Fibroblast of the conjunctiva (primary cell): ENCODE results near the gene MEIS2.

Source experiments
- DNase-seq: peaks from one replicate; pipeline ENCODE4 v3.0.0-alpha.2; 2010; ENCODE audit warnings: low read depth

The MEIS2 gene

DNA sequence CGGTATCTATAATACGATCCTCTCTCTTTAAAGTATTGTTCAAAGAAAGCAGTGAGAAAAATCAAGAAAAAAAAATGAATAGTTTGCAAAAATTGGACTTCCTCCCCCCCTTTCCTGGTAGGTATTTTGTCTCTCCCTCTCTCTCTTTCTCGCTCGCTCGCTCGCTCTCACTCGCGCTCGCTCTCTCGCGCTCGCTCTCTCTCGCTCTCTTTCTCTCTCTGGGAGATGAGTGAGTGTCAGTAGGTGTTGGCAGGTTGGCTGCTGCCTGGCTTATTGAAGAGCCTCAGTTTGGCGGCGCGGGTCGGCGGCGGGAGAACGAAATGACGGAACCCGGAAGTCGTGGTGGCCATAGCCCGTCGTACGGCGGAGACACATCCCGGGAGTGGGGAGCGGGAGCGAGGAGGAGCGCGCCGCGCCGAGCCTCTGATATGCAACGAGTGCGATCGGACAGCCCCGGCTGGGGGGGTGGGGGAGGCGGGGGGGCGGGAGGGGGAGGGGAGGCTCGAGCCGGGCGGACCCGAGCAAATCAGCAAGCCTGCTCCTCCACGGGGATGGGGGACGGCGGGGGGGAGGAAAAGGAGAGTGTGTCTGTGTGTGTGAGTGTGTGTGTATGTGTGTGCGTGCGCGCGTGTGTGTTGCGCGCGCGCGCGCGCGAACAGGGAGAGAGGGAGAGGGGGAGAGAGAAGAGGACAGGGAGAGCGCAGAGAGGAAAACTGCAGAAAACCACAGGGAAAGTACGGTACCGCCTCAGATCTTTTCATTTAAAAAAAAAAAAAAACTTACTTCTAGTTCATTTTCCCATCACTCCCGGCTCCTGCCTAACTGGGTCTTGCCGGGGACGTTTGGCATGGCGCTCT is at the start of gene MEIS2:
TSS of gene MEIS2 (minus strand) at position 441 of the 857 bp plus-strand sequence. CDS start 1,083 bp downstream, outside the sequence.
- DNase-seq = peak; percentile 60

DNA sequence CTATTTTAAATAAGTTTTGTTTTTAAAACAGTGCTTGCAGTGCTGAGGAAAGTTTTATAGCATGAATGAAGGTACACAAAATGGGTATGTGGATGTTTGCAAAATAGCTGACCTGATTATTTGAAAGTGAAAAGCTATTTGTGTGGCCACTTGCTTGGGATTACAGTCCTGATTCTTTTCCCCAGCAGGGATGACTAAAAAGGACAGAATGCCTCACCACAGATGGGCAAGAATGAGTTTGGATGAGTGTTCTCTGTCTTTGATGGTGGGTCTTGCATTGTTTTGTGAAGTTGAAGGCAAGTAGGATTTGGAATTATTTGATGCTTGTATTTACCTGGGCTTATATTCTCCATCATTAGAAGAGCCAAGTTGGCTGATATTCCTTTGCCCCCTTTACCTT is 48.8 kb upstream of the MEIS2 start:
- no peak for DNase-seq

DNA sequence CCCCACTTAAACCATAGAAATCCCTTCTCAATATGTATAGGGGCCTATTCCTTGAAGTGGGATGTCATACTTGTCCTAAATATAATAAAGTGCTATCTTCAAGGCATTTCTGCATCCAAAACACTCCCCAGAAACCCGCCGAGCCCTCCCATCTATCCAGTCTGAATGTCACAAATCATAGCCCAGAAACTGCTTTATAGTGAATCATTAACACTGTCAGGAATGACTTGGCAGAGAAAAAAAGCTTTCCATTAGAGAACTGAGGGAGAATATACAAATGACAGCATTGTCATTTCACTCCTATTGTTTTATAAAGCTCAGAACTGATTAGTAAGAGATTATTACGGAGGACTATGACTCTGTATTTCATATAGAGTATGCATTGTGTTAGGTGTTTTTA is 48.4 kb upstream of the MEIS2 start:
- DNase-seq = no peak

DNA sequence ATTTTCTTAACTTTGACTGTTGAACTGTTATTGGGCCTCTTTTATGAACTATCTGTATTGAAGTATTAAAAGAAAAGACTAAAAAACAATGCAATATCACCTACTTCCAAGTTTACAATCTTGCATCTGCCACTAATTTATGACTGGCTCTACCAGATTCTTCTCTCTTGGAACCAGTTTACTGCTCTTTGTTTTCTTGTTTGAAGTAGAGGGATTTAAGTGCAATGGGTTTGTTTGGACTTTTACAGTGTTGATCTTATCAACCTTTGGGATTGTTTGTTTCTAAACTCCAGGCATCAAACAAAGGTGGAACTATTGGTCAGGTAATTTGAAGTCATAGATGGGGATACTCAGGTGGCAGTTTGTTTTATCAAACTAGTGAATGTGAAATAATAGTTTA is 43.0 kb upstream of the MEIS2 start:
- no peak for DNase-seq

DNA sequence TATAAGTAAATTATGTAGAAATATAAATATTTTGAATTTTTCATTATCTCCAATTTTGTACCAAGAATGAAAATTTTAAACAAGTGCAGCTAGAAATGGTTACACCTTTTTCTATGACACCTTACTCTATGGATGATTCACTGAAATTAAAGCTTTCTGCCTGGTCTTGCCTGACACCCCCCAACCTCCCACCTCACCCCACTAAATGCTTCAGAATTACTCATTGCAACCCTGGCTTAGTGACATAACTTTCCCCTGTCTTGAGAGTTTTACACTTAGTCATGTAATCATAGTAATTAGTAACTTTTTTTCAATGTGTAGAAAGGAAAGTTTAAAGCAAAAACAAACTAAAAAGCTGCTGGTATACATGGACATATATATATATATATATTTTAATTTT is 42.0 kb upstream of the MEIS2 start:
- no peak for DNase-seq

DNA sequence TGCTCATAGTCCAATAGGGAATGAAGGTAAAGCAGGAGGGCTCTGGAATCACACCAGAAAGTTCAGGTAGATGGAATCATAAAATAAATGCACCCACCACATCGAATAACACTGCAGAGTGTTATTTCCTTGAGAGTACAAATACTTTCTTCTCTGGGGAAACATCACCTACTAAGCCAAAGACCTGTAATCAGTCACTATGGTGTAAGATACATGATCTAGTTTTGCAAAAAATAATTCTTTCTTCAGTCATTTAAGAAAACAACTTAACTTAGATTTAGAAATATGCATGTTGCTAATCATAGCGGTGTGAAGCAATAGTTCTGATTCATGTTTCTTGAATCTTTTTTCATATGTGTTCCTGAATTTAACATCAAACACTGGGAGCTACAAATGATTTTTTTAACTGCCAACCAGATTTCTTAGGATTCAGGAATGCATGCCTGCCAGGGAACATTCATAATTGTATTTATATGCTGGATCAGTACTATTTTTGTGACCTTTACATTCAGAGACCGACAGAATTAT is 40.2 kb upstream of the MEIS2 start:
- no peak for DNase-seq

DNA sequence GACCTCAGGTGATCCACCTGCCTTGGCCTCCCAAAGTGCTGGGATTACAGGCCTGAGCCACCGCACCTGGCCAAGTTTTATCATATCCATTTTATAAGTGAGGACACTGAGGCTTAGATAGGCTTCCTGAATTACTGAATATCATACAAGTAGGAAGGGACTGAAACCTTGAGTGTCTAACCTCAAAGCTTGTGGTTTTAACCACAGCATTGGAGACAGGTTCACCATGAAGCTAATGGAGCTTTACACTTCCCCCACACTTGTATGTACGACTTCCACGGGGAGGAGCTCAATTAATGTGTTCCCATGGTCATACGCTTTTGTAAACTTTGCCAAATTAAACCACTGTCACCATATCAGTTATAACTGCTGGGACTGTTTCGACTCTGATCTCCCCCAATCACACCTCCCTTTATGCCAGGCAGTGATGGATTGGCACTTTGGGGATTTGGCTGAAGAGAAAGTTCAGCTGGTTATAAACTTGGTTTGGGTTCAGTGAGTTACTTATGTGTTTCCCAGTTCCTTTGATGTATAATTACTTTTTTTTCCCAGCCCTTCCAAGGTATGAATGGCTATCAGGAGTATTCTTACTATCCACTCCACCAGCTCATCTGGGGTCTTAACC is 38.4 kb upstream of the MEIS2 start:
- DNase-seq = no peak

DNA sequence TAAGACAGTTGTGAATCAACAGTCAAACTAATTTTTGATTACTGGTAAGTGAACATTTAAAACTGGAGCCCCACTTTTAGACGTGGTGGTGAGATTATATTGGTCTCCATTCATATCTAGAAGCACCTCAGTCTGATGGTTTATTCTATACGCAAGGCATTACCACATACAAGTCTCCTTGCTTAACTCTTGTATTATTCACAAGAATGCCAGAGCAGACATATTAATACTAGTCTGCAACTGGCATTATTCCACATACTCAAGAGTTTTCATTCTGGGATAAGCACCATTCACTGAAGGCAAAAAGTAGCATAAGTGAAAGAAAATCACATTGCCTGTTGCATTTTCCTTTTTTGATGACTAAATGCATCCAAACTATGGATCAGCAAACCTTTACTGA is 36.9 kb upstream of the MEIS2 start:
- no peak for DNase-seq

DNA sequence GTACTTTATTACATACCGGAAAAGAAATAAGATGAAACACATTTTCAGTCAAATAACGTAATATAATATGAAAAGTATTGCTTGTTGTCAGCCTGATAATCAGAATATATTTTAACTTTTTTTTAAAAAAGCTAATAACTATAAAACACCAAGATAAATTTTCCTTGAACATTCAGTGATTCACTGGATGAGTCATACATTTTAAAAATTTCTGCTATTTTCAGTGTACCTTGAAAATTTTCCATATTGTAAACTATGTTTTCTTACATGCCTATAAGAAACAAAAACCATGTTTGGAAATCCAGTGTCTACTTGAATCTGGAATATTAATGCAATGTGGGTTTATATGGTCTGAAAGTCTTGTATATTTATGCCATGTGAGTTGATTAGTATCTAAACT is 36.3 kb upstream of the MEIS2 start:
- DNase-seq = no peak

DNA sequence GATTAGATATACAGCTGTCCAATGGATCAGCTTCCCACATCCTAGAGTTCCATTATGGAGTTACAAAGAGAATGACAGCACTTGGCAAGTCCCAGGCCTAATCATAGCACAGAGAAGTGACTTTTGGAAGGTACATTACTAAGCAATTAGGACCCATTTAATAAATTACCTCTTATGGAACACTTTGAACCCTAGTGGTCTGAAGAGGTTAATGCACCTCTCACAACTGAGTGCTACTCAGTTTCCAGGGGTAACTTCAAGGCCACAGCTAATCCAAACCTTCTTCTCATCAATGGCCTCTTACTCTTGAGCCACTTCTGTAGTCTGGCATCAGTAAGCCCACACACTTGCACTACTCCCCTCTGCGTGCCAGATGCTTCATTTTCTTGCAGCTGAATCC is 34.9 kb upstream of the MEIS2 start:
- DNase-seq = no peak

DNA sequence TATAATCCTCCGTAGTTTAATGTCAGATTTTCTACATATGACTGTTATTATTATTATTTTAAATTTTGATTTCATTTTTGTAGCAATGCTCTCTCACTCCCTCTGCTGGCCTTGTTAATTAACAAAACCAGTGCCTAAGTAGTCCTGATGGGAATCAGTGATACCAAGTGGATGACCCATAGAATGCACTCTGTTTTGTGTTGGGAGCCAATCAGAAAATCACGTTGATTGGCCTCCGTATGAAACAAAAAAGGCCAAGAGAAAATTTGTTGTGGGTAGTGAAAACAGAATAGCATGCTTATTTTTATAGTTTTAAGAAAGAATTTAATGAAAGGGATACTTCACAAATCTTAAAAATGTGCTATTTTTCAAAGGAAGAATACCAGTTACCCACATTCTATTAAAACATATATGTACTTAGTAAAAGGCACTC is 34.4 kb upstream of the MEIS2 start:
- DNase-seq = peak; percentile 16

DNA sequence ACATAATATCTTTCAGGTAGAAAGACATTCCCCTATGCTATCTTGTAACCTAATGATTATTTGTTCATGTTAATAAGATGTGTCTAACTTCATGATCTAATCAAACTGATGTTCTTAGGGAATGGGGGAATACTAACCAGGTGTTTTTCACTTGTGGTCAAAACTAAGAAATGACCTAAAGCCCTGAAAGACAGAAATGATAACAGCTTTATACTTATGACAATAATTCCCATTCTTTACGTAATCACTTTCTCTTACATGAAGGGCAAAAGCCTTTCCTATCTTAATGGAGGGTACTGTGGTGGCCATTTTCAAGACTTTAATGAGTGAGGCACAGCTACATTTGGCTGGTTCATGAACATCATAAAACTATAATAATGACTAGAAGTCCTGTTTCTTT is 33.9 kb upstream of the MEIS2 start:
- DNase-seq = no peak

DNA sequence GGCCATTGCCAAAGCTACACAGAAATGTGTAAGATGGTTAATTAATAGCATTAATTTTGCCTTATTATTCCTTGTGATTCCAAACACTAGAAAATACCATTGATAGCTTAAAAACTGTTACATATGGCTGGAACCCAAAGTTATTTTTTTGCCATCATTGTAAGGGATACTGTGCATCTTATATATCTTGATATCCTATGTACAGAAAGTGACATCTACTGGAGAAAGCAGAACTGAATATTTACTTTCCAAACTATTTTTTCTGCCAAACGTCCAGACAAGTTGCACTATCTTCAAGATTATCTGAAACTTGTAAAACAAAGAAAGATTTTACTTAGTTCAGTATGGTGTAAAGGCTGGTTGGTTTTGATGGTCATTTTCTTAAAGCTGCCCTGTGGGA is 33.3 kb upstream of the MEIS2 start:
- DNase-seq = peak; percentile 9

DNA sequence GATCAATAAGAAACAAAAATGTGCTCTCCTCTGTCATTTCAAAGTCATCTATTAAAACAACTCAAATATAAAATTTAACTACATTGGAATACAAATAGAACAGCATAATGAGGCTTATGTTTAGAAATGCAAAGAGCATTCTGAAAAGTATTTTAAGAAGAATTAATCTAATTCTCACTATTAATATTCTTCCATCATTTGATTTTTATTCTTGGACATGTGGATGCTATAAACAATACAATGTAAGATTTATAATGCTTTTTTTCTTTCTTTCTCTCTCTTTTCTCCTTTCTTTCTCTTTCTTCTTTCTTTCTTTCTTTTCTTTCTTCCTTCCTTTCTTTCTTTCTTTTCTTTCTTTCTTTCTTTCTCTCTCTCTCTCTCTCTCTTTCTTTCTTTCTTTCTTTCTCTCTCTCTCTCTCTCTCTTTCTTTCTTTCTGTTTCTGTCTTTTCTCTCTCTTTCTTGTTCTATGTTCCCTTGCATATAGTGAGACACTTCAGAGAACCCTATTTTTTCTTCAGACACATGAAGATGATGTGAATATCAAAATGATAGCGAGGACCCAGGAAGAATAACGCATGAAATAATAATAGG is 32.6 kb upstream of the MEIS2 start:
- no peak for DNase-seq

DNA sequence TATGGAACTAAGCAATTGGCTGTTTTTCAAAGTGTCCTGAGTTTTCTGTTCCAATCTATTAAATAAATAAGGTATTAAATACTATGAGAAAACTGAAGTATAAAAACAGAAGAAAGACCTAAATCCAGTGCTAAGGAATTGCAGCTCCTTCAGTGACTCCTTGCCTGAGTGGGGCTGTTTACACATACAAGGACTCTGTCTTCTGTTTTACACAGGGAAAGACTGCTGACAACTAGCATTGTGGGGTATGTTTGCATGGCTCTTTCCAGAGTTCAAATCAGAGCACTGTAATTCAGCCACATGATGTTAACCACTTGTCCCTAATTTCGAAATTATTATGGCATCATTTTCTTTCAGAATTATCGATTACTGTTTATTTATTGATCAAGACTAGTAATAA is 31.3 kb upstream of the MEIS2 start:
- DNase-seq = no peak

DNA sequence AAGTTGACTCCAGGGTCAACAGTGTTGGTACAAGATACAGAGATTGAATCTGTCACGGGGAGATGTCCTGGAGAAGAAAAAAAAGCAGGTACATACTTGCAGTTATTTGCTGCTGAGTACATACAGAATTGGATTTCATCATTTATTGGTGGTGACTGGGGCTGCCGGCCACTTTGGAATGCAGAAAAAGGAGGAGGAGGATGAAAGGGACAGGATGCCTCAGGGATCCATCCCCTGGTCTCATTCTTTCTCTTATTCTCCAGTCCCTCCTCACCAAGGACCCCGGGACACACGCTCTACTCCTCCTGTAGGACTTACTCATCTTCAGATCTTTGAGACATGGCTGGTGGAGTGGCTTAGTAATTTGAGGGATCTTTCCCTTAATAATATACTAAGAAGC is 30.0 kb upstream of the MEIS2 start:
- no peak for DNase-seq

DNA sequence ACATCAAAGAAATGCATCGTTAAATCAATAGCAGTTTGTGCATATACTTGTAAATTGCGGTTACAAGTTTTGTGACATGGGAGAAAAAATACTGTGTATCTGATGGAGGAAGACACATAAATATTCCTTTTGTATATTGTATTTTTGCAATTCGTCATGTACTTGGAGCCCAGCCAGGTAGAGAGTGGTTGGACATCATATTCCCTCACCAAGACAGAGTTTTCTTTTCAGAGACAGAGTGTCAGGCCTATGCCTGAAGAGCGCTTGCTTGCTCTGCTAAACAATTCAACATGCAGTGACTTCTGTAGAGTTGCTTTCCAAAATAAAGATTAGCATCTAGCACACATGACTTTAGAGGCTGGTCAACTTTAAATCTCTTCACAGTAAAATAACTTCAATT is 24.8 kb upstream of the MEIS2 start:
- no peak for DNase-seq

DNA sequence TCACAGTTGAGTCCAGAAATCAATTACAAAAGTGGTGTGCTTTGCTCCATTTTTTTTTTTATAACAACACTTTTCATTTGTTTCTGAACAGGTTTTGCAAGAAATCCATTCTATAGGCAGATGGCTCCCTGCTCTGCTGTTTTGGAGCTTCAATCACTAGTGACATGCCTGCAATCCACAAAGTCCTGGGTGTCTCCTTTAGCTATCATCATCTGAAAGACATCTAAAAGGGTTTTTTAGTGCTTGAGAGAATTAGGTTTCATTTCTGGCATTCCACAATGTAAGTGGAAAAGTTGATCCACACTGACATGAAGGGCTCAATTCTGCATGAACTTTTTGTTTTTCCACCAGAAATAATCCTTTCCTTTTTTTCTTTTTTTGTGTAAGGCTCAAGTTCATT is 24.0 kb upstream of the MEIS2 start:
- no peak for DNase-seq

DNA sequence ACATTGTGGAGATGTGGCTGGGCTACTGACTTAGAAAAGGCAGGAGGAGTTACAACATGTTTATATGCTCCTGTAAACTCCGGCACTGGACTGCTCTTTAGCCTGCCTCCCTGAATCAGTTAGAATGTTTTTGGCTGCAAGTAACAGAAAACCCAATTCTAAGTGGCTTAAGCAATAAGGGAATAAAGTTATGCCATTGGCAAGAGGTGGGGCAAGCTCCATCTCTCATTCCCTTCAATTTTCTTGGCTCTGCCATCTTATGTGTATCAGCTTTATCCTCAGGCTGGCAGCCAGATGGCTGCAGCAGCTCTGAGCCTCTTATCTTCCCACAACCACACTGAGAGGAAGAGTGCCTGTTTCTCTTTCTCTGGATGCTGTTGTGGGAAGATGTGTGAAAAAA is 22.4 kb upstream of the MEIS2 start:
- no peak for DNase-seq

DNA sequence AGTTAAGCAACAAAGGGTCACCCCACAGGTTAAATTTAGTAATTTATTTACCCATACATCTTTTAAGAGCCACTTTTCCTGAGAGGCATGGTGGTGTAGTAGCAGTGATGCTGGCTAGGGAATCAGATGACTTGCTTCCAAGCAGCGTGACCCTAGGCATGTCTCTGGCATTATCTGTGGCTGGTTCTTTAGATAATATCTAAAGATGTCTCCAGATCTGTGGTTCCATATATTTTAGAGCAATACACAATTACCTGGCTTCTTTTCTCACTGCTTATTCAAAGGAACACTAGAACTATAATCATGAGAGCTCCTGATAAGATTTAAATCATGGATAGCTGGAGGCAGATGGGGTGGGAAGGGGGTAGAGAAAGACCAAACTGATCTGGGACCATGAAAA is 21.1 kb upstream of the MEIS2 start:
- DNase-seq = no peak

DNA sequence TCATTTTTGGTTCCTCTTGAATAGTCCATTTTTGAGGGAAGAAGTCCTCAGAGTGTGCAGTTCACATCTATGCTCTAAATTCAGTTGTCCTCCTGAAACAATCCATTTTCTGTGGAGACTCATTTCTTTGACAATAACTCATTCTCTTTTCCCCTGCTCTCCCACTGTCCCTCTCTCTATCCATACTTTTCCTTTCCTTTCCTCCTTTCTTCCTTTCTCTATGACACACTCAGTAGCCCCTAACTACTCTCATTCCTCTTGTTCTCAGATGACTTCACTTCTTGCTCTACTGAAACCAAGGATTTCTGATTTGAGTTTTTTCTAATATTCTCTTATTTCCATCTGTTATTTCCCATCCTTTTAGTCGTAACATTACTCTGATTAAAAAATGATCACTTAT is 16.7 kb upstream of the MEIS2 start:
- no peak for DNase-seq

DNA sequence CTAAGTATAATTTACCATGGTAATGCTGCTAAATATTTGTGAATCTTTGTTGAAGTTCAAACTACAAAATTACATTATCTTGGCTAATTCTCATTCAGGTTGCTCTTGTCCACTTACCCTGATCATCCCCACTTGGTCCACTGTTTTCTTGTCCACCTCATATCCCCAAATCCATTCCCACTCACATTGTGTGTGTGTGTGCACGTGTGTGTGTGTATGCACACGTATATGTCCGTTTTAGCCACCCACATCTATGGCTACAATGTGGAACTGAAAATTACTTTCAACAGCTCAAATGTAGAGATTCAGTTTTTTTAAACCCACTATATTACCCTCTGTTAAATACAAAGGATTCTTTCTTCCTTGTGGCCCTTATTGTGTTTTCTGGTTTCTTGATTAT is 15.2 kb upstream of the MEIS2 start:
- no peak for DNase-seq

DNA sequence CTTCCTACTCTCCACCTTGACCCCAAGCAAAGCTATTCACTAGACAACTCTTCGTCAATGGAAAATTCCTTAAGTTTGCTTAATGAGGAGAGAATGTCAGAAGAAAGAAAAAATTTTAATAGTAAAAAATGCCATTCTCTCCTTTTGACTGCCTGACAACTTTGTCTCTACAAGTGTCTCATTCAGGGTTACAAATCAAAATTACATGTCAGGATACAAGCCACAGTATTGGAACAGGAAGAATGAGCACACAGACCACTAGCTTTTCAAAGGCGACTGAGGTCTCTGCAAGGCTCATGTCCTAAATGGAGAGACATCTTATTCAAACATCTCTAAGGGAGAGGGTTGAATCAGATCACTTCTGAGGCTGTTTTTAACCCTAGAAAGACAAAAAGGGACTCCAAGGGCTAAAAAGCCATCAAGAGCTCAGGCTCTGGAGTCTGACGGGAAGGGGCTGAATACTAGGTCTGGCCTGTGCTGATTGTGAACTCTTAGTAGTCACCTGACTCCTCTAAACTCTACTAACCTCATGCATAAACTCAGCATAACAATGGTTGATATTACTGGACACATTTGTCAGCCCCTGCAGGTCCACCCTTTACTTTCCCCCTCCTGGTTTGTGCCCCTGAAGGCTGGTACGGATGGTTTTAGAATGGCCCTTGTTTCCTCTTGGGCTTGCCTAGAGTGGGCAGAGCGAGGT is 12.8 kb upstream of the MEIS2 start:
- DNase-seq = no peak
